Osteoblast (primary cell): ENCODE results near the gene DNAJC6. TPM values are rescaled to one million over a fixed set of nuclear protein-coding genes. Genes with fewer than 3 reads are reported as not detected.

Experiments used
- DNase-seq: peaks from one replicate; pipeline ENCODE4 v3.0.0; 2011; ENCODE audit warnings: low spot score, mixed read lengths; ENCODE audit not compliant: insufficient read length; ENCODE audit errors: missing footprints
- H2AFZ ChIP-seq: 2 replicates; pipeline ENCODE4 v1.6.0; 2011; ENCODE audit warnings: mild to moderate bottlenecking, low read length
- H3K27ac ChIP-seq: 2 replicates; pipeline ENCODE4 v1.5.1; 2011; ENCODE audit warnings: mild to moderate bottlenecking, low read depth, low read length, moderate library complexity
- H3K27me3 ChIP-seq: 2 replicates; pipeline ENCODE4 v1.6.0; 2012; ENCODE audit warnings: mild to moderate bottlenecking, control low read depth, inconsistent platforms, low read length, moderate library complexity; ENCODE audit not compliant: insufficient read depth
- H3K36me3 ChIP-seq: 2 replicates; pipeline ENCODE4 v1.5.1; 2011; ENCODE audit warnings: mild to moderate bottlenecking, low read length, control low read depth, moderate library complexity; ENCODE audit not compliant: insufficient read depth
- H3K4me1 ChIP-seq: 2 replicates; pipeline ENCODE4 v1.5.1; 2011; ENCODE audit warnings: mild to moderate bottlenecking, low read length, control low read depth, moderate library complexity; ENCODE audit not compliant: insufficient read depth
- H3K4me2 ChIP-seq: 2 replicates; pipeline ENCODE4 v1.6.0; 2011; ENCODE audit warnings: mild to moderate bottlenecking, low read length; ENCODE audit not compliant: insufficient read depth
- H3K4me3 ChIP-seq: fragments of 200-600 bp; sonication (generic); 3 replicates; pipeline ENCODE4 v1.5.1; 2012; ENCODE audit warnings: mild to moderate bottlenecking, low read length, inconsistent platforms; ENCODE audit not compliant: insufficient read depth
- H3K79me2 ChIP-seq: 2 replicates; pipeline ENCODE4 v1.6.0; 2012; ENCODE audit warnings: mild to moderate bottlenecking, low read length, control low read depth, inconsistent platforms; ENCODE audit not compliant: insufficient read depth
- H3K9me3 ChIP-seq: 2 replicates; pipeline ENCODE4 v1.5.1; 2011; ENCODE audit warnings: low read depth, low read length, control low read depth
- H4K20me1 ChIP-seq: 2 replicates; pipeline ENCODE4 v1.6.0; 2012; ENCODE audit warnings: mild to moderate bottlenecking, low read length, control low read depth; ENCODE audit not compliant: insufficient read depth
- total RNA-seq: library from RNA; depleted of rRNA; stranded (reverse); fragments of >200 nt; gene quantifications from 2 replicates; pipeline ENCODE4 v1.2.3, GENCODE V29; 2012
- TF ChIP-seq, protein P1 (sequence below): IDR thresholded peaks from 2 replicates; pipeline ENCODE4 v1.5.1; 2011; ENCODE audit warnings: mild to moderate bottlenecking, low read depth, low read length, moderate library complexity; ENCODE audit errors: extremely low read depth

Gene DNAJC6
- total RNA-seq, 1 donor: 10.5 TPM

DNA sequence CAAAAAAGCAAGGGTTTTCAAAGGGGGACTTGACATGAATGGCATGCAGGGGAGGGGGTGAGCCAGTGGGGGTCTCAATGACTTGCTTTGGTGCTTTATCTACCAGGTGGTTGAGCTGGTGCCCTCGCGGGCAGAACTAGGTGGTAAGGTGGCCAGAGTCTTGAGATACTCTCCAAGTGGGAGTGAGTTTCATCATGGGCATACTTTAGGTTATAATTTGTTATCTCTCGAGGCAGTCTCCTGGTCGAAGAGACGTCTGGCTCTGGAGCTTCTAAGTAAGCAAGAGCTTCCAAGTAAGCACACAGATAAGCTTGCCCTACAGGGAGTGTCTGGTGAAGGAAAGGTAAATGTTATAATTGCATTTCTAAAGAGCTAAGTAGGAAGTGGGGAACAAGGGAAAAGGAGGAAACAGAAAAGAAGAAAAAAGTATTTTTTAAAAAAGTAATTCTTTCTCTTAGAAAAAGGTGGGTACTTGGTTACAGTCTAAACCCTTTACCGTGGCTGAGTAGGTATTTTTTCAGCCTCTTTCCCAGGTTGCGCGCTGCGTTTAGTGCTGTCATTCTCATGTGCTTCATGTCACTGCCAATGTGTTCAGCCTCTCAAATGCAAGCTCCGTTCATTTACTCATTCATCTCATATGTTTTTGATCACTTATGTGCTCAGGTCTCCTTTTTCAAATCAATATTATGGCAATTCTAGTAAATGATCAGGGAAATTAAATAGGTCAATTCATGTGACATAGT is 31.6 kb upstream of the DNAJC6 start:
- Histone ChIP-seq H3K36me3 (no peaks in the 10 kb centered on the region), H3K27me3 (no peaks in the 10 kb centered on the region), H2AFZ (no peak overlapping the region), H3K9me3 (no peaks in the 10 kb centered on the region), H3K4me2 (no peak overlapping the region), H4K20me1 (no peaks in the 10 kb centered on the region), H3K4me3 (no peak overlapping the region), H3K27ac (no peak overlapping the region), H3K79me2 (peaks cover 3% of the 10 kb centered on the region), H3K4me1 (no peaks in the 10 kb centered on the region)
- TF ChIP-seq, protein P1, sequence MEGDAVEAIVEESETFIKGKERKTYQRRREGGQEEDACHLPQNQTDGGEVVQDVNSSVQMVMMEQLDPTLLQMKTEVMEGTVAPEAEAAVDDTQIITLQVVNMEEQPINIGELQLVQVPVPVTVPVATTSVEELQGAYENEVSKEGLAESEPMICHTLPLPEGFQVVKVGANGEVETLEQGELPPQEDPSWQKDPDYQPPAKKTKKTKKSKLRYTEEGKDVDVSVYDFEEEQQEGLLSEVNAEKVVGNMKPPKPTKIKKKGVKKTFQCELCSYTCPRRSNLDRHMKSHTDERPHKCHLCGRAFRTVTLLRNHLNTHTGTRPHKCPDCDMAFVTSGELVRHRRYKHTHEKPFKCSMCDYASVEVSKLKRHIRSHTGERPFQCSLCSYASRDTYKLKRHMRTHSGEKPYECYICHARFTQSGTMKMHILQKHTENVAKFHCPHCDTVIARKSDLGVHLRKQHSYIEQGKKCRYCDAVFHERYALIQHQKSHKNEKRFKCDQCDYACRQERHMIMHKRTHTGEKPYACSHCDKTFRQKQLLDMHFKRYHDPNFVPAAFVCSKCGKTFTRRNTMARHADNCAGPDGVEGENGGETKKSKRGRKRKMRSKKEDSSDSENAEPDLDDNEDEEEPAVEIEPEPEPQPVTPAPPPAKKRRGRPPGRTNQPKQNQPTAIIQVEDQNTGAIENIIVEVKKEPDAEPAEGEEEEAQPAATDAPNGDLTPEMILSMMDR: no peak
- no peak for DNase-seq

DNA sequence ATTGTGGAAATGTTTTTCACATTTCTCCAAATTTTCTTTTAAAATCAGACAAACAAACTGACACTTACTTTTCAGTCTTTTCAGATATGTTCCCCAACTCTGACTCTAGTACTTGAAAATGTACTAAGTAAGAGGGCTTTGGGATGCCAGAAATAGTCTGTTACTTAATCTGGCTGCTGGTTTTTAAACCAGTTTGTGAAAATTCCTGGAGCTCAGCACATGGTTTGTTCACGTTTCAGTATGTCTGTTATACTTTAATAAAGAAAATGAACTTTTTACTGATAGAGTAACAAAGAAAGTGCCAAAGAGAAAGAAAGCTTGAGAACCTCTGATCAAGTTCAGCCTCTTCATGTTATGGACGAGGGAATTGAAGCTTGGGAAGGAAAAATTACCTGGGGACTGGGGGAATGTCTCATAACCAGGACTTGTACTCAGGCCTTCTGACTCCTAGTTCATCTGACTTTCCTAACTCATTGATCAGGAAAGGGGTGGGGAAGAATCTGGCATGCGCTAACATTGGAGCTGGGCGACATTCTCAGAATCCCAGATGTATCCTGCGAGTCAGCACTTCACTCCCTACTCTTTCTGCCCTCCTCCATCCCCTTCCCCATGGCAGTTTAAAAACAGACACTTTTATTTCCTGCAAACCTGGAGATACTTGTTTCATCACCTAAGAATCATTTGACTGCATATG is 30.8 kb upstream of the DNAJC6 start:
- TF ChIP-seq, protein P1: no peak
- Histone ChIP-seq H3K4me3 (no peak overlapping the region), H3K27me3 (no peaks in the 10 kb centered on the region), H3K4me1 (peaks cover 3% of the 10 kb centered on the region), H3K9me3 (no peaks in the 10 kb centered on the region), H2AFZ (no peak overlapping the region), H4K20me1 (no peaks in the 10 kb centered on the region), H3K4me2 (no peak overlapping the region), H3K79me2 (peaks cover 3% of the 10 kb centered on the region), H3K36me3 (no peaks in the 10 kb centered on the region), H3K27ac (no peak overlapping the region)
- DNase-seq: no peak

DNA sequence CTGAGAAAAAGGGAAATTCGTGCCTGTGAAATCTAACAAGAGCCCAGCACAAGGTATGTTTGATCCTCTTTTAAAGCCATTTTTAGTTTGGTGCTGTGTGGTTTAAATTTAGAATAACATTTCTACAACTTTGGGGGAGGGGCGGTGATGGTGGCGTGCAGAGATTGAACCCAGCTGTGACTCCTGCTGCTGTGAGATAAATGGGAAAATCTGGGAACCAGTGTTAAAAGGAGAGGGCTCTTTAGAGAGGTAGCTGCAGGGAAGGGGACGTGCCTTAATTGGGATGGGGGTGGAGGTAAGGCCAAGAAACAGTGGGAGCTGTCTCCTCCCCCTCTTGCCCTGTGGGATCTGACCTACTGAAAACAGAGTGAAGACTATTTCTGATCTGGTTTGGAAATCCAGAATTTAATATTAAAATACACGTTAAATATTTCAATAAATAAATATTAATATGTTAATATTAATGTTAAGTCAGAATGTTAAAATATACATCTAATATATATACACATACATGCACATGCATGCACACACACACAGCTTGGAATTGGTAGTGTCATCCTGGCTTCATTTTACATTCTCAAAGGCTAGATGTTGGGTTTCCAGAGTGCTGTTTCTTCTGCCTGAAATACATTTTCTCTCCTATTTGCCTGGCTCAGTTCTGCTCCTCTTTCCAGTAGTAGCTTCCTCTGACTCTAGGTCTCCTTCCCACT is 30.1 kb upstream of the DNAJC6 start:
- no peak for DNase-seq
- Histone ChIP-seq H3K79me2 (peaks cover 3% of the 10 kb centered on the region), H3K36me3 (no peaks in the 10 kb centered on the region), H3K4me2 (no peak overlapping the region), H3K4me3 (no peak overlapping the region), H2AFZ (no peak overlapping the region), H3K9me3 (no peaks in the 10 kb centered on the region), H3K27me3 (no peaks in the 10 kb centered on the region), H4K20me1 (no peaks in the 10 kb centered on the region), H3K4me1 (peaks cover 3% of the 10 kb centered on the region), H3K27ac (no peak overlapping the region)
- TF ChIP-seq, protein P1: no peak

DNA sequence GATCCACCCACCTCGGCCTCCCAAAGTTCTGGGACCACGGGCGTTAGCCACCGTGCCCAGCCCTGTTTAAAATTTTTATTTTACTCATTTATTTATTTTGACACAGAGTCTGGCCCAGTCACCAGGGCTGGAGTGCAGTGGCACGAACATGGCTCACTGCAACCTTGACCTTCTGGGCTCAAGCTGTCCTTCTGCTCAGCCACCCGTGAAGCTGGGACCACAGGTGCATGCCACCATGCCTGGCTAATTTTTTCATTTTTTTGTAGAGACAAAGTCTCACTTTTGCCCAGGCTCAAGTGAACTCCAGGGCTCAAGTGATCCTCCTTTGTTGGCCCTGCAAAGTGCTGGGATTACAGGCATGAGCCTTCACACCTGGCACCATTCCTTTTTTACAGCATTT is 27.5 kb upstream of the DNAJC6 start:
- no peaks in the 10 kb centered on the region for H3K27me3 ChIP-seq
- TF ChIP-seq, protein P1: no peak
- H3K4me1 ChIP-seq: peaks cover 3% of the 10 kb centered on the region
- H3K4me2 ChIP-seq: no peak overlapping the region
- H4K20me1 ChIP-seq: no peaks in the 10 kb centered on the region
- DNase-seq: no peak
- no peaks in the 10 kb centered on the region for H3K79me2 ChIP-seq
- no peak overlapping the region for H2AFZ ChIP-seq
- no peak overlapping the region for H3K27ac ChIP-seq
- H3K4me3 ChIP-seq: no peak overlapping the region
- H3K9me3 ChIP-seq: no peaks in the 10 kb centered on the region
- H3K36me3 ChIP-seq: no peaks in the 10 kb centered on the region
